ENCODE measurements around the gene PGS1.

Gene PGS1

GRCh38 chr17:78387977-78388941 is 9.8 kb downstream of the PGS1 start:
- DNase-seq (ENCODE audit: low read depth), result peak; percentile 57

GRCh38 chr17:78390241-78391050 is 12.0 kb downstream of the PGS1 start:
- peak; percentile 96 for DNase-seq (ENCODE audit: low read depth)

GRCh38 chr17:78391051-78391431 is 12.6 kb downstream of the PGS1 start:
- no peak for DNase-seq (ENCODE audit: low read depth)

- peak; percentile 85 for DNase-seq (ENCODE audit: low read depth)
These were observed 13.4 kb downstream of the PGS1 start for GRCh38 chr17:78391843-78392242.

- DNase-seq (ENCODE audit: low read depth), result no peak
These were observed 13.8 kb downstream of the PGS1 start for GRCh38 chr17:78392295-78392694.

- no peak for DNase-seq (ENCODE audit: low read depth)
These were observed 15.1 kb downstream of the PGS1 start for GRCh38 chr17:78393575-78393974.

GRCh38 chr17:78394209-78394608 is 15.8 kb downstream of the PGS1 start:
- DNase-seq (ENCODE audit: low read depth), result no peak

- no peak for DNase-seq (ENCODE audit: low read depth)
These were observed 16.7 kb downstream of the PGS1 start for GRCh38 chr17:78395155-78395554.

GRCh38 chr17:78396441-78397337 is 18.2 kb downstream of the PGS1 start:
- DNase-seq (ENCODE audit: low read depth), result no peak

- DNase-seq (ENCODE audit: low read depth), result no peak
These were observed 19.2 kb downstream of the PGS1 start for GRCh38 chr17:78397681-78398101.

GRCh38 chr17:78398390-78398789 is 19.9 kb downstream of the PGS1 start:
- DNase-seq (ENCODE audit: low read depth), result no peak

- DNase-seq (ENCODE audit: low read depth), result no peak
These were observed 20.7 kb downstream of the PGS1 start for GRCh38 chr17:78399028-78399692.

GRCh38 chr17:78399693-78400144 is 21.3 kb downstream of the PGS1 start:
- DNase-seq (ENCODE audit: low read depth), result no peak

GRCh38 chr17:78400581-78401240 is 22.3 kb downstream of the PGS1 start:
- DNase-seq (ENCODE audit: low read depth), result no peak

- DNase-seq (ENCODE audit: low read depth), result peak; percentile 34
These were observed 22.8 kb downstream of the PGS1 start for GRCh38 chr17:78401246-78401645.

GRCh38 chr17:78401891-78402290 is 23.4 kb downstream of the PGS1 start:
- no peak for DNase-seq (ENCODE audit: low read depth)

- no peak for DNase-seq (ENCODE audit: low read depth)
These were observed 25.4 kb downstream of the PGS1 start for GRCh38 chr17:78403822-78404221.

GRCh38 chr17:78406396-78406795 is 27.9 kb downstream of the PGS1 start:
- no peak for DNase-seq (ENCODE audit: low read depth)

- no peak for DNase-seq (ENCODE audit: low read depth)
These were observed 28.5 kb downstream of the PGS1 start for GRCh38 chr17:78406920-78407319.

GRCh38 chr17:78407387-78408000 is 29.0 kb downstream of the PGS1 start:
- peak; percentile 60 for DNase-seq (ENCODE audit: low read depth)
